GM19328 (cell line): Measurements from ENCODE around the gene DLGAP5.
A peak's percentile ranks its signal among the peaks of the same experiment; 100 is the strongest.

Experiments used
- ATAC-seq: cut with Tn5 transposase; IDR thresholded peaks from one replicate; pipeline ENCODE4 v1.9.1; 2021; ENCODE audit warnings: mild to moderate bottlenecking, moderate library complexity; ENCODE audit not compliant: unreplicated experiment

DLGAP5 gene

GRCh38 chr14:55191203-55192053 is at the start of gene DLGAP5:
DLGAP5 (minus strand) TSS chr14:55191585; CDS start chr14:55189179, 2,406 bp downstream.
- ATAC-seq, result peak; percentile 98

- no peak for ATAC-seq
Observed at GRCh38 chr14:55240526-55241178, 49.3 kb upstream of the DLGAP5 start.

- ATAC-seq, result no peak
Observed at GRCh38 chr14:55239320-55239719, 47.9 kb upstream of the DLGAP5 start.

GRCh38 chr14:55238019-55238680 is 46.8 kb upstream of the DLGAP5 start:
- no peak for ATAC-seq

GRCh38 chr14:55233591-55233990 is 42.2 kb upstream of the DLGAP5 start:
- no peak for ATAC-seq

- no peak for ATAC-seq
Observed at GRCh38 chr14:55228261-55228660, 36.9 kb upstream of the DLGAP5 start.

- no peak for ATAC-seq
Observed at GRCh38 chr14:55223364-55223763, 32.0 kb upstream of the DLGAP5 start.

GRCh38 chr14:55221968-55222367 is 30.6 kb upstream of the DLGAP5 start:
- no peak for ATAC-seq

- no peak for ATAC-seq
Observed at GRCh38 chr14:55221186-55221585, 29.8 kb upstream of the DLGAP5 start.

GRCh38 chr14:55220230-55220629 is 28.8 kb upstream of the DLGAP5 start:
- ATAC-seq, result no peak

GRCh38 chr14:55212634-55213033 is 21.2 kb upstream of the DLGAP5 start:
- no peak for ATAC-seq

GRCh38 chr14:55207832-55208231 is 16.4 kb upstream of the DLGAP5 start:
- ATAC-seq, result no peak

- ATAC-seq, result no peak
Observed at GRCh38 chr14:55206175-55206693, 14.8 kb upstream of the DLGAP5 start.

- no peak for ATAC-seq
Observed at GRCh38 chr14:55201219-55202101, 10.1 kb upstream of the DLGAP5 start.

GRCh38 chr14:55200651-55201050 is 9.3 kb upstream of the DLGAP5 start:
- no peak for ATAC-seq

- ATAC-seq, result no peak
Observed at GRCh38 chr14:55198749-55199148, 7.4 kb upstream of the DLGAP5 start.

- no peak for ATAC-seq
Observed at GRCh38 chr14:55194656-55195355, 3.4 kb upstream of the DLGAP5 start.

- ATAC-seq, result no peak
Observed at GRCh38 chr14:55192054-55192621, 753 bp upstream of the DLGAP5 start.

GRCh38 chr14:55190906-55191202 is 531 bp downstream of the DLGAP5 start:
- ATAC-seq, result no peak
